GM19025 (cell line): ENCODE results near the gene PRPSAP2.

Source experiments
- ATAC-seq: cut with Tn5 transposase; IDR thresholded peaks from one replicate; pipeline ENCODE4 v1.9.1; 2021; ENCODE audit warnings: mild to moderate bottlenecking, low read depth, moderate library complexity; ENCODE audit not compliant: unreplicated experiment

The PRPSAP2 gene

GRCh38 chr17:18960241-18960665 lies 102.3 kb downstream of the PRPSAP2 start:
- no peak for ATAC-seq

DNA sequence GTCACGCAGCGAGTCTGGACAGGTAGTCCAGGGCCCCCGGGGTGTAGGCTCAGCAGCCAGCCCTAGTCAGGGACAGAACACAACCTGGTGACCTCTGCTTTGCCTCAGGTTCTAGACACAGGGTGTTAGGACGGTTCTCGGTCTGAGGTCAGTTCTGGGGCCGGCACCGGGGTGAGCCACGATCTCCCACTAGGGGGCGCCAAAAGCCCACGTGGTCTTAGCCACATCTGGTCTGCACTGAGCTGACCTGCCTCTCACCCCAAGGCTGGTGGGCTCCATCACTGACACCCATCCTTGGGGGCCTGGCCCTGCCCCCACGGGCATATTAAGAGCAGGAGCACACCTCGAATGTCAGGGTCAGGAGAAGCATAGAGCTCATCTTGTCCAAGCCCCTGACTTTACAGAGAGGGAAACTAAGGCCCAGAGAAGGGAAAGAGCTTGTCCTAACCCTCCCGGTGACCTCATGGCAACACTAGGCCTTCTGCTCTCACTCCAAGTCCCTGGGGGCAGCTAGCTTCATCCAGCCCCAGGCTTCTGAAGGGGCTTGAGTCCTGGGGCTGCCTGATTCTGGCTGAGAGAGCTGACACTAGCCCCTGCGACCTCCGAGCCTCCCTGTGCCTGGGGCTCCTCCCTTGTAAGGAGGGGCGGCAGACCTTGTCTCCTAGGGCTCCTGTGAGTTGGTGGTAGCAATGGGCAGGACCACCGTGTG lies 103.0 kb downstream of the PRPSAP2 start:
- ATAC-seq, result peak; percentile 71

DNA sequence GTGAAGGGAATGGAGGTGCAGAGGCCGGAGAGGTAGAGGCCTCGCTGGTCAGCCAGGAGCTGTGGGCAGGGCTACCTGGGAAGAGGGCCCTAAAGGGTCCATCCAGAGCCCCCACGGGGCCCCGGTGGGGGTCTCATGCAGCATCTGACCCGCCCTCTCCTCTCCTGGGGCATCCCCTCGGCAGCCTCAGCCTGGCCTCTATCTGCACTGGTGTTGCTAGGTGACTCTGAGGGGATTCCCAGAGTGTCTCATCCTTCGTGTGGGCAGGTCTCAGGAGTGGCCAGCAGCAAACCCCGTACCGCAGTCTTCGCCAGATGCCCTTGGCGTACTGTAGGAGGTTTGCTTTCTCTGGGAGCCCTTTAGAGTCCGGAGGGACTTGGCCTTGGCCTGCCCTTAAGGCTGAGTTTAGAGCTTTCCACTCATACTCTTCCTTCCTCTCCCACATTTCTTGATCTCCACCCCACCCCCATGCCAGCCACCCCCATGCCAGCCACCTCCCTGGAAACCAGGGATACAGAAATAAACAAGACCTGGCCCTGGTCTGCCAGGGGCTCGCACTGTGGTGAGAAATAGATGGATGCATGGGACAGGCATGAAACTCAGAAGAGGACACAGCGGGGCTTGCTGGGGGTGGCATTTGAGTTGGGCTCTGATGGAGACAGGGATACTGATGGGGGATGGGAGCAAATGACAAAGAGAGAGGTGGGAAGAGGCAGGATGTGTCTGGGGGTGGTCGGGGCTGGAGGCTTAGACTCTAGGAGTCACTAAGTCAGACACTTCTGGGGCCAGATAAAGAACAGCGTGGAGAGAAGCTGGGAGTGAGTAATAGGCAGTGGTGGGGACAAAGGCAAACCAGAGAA lies 103.9 kb downstream of the PRPSAP2 start:
- ATAC-seq, result no peak

- ATAC-seq, result no peak
Observed at GRCh38 chr17:18962494-18962815, 104.5 kb downstream of the PRPSAP2 start.

DNA sequence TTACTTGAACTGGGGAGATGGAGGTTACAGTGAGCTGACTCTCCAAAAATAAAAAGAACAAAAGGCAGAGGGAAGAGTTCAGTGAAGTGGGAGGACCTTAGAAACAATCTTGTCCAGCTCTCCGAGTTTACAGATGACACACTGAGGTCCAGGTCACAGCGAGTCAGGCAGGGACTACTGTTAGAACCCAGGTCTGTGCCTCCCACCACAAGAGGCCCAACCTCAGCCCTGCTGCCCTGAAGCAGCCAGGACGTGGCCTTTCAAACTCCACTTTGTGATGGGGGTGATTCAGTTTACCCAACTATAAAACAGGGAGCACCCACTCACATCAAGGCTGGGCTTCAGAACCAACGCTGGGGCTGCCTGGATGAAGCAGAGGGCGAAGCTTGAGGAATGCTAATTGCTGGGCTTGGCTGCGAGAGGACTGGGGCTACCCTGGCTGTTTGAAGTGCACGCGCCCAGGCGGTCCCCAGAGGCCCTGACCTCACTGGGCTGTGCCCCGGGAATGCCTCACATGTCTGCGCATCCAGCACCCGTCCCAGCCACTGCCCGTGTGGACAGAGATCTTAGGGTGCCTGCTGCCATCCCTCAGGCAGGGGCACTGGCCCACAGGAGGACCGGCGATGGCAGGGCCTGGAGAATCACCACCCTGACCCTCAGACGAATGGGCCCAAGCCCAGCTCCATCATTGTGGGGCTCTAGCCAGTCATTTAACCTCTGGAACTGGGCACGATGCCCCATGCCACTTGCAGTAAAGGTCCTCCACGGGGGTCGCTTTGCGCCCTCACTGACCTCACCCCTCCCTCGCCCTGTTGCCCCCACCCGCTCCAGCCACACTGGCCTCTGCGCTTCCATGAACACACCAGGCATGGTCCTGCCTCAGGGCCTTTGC lies 105.4 kb downstream of the PRPSAP2 start:
- no peak for ATAC-seq

- no peak for ATAC-seq
Observed at GRCh38 chr17:18964018-18964351, 106.1 kb downstream of the PRPSAP2 start.

- ATAC-seq, result no peak
Observed at GRCh38 chr17:18964550-18964949, 106.6 kb downstream of the PRPSAP2 start.

GRCh38 chr17:18965530-18966236 lies 107.8 kb downstream of the PRPSAP2 start:
- ATAC-seq, result no peak

DNA sequence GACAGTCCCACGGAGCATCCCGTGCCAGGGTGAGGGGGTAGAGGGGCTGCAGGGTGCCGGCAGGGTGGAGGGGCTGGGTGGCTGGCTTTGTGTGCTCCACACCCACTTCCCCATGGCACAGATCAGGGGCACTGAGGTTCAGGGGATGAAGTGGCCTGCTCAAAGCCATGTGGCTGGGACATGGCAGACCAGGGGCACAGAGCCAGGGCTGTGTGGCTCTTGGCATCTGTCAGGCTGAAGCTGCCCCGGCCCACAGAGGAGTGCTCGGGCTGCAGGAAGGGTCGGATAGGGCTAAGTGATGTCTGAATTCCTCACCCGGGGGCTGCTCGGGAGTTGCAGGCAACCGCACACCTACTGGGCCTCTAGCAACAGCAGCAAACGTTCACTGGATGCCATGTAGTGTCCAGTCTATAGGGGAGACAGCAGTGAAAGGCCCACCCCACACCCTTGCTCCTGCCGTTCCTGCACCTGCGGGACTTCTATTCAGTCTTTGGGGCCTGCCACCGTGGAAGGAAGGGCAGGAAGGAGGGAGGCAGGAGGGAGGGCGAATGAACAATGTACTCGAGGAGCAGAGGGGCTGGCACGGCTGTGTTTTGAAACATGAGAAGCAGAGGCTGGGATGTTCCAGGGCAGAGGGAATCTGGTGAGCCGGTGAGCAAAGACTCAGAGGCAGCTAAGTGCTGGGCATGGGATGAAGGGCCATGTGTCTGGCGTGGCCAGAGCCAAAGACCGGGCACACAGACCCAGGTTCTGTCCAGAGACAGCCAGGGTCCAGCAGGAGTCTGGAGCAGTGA lies 109.1 kb downstream of the PRPSAP2 start:
- no peak for ATAC-seq

- ATAC-seq, result no peak
Observed at GRCh38 chr17:18967916-18968315, 110.0 kb downstream of the PRPSAP2 start.

- ATAC-seq, result no peak
Observed at GRCh38 chr17:18968345-18968744, 110.4 kb downstream of the PRPSAP2 start.

DNA sequence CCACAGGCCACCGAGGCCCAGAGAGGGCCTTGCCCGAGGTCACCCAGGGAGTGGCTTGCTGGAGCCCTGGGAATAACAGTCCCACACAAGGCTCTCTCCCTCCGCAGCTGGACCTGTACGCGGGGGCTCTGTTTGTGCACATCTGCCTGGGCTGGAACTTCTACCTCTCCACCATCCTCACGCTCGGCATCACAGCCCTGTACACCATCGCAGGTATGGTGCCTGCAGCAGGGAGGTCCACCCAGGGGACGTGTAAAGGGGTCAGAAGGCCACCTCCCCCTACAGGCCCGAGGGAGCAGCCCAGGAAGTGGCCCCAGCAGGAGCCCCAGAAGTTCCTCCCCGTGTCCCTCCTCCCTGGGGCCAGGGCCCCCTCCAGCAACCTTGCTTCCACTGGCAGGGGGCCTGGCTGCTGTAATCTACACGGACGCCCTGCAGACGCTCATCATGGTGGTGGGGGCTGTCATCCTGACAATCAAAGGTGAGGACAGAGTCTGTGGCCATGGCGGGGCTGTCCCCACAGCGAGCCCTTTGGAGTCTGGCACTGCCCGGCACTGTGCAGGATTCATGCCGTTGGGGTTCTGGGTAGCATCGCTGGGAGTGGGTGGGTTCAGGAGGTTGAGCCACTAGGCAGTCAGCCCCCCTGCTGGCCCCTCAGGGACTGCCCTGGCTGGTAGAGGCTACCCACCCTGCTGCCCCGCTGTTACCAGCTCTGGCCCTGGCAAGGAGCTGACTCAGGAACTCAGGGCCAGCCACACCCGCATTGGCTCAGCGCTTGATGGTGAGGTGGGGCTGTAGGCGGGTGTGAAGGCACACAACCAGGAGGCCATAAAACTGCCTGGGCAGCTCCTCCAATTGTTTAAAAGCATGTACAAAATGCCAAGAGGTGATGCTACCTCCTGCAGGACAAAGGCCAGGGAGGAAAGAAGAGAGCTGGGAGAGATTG lies 111.3 kb downstream of the PRPSAP2 start:
- ATAC-seq, result no peak

DNA sequence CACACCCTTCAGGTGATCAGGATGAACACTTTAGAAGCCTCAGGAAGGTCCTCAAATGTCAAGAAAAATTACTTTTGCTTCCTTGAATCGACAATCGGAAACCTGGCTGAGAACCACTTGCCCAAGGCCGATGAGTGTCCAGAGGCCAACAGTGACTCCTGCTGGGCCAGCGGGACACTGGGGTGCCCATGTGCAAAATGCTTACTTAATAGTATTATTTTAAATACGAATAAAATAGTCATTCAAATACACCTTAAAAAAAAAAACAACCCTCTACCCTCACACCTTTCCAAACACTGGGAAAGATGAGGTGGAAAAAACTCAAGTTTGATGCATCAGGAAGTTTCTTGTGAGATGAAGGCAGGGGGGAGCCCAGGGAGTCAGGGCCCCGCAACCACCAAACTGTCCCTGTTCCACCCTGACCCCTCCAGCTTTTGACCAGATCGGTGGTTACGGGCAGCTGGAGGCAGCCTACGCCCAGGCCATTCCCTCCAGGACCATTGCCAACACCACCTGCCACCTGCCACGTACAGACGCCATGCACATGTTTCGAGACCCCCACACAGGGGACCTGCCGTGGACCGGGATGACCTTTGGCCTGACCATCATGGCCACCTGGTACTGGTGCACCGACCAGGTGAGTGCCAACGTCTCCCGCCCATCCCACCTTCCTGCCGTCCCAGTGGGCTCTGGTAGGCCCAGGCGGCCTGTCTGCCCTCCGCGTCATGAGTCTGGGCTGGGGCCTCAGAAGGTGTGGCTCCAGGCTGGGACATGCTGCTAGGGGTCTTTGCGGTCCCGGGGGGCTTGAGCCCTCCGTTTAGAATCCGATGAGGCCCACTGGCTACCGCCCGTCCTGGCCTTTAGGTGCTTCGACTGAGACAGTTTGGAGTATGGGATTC lies 112.9 kb downstream of the PRPSAP2 start:
- ATAC-seq, result no peak

GRCh38 chr17:18971801-18972200 lies 113.9 kb downstream of the PRPSAP2 start:
- ATAC-seq, result no peak

DNA sequence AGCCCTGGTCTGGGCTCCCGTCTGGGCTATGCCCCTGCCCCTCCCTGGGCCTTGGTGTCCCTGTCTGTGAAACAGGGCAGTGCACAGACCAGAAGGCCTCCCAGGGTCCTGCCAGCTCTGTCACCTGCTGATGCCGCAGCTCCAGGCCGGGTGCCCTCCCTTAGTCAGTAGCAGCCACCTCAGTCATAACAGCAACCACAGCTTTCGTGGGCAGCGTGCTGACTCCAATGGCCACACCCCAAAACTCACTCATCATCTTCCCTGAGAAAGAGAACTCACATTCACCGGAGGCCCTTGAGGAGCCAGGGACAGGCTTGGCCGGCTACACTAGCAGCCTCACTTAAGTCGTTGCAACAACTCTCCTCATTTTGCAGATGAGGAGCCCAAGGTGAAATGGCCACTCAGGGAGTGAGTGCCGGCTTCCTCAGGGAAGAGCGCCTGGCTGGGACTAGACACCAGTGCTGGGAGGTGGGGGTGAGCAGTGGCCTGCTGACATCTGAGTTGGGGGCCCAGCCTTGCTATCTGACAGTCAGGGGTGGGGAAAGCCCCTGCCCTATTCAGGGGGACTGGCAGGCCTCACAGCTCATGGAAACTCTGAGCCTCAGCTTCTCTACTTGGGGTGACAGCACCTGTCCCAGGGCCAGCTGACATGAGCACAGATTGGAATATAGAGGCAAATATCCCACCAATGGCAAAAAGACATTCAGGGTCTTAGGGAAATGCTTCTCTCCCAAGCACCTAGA lies 116.6 kb downstream of the PRPSAP2 start:
- ATAC-seq, result no peak

GRCh38 chr17:18975597-18975996 lies 117.7 kb downstream of the PRPSAP2 start:
- no peak for ATAC-seq

DNA sequence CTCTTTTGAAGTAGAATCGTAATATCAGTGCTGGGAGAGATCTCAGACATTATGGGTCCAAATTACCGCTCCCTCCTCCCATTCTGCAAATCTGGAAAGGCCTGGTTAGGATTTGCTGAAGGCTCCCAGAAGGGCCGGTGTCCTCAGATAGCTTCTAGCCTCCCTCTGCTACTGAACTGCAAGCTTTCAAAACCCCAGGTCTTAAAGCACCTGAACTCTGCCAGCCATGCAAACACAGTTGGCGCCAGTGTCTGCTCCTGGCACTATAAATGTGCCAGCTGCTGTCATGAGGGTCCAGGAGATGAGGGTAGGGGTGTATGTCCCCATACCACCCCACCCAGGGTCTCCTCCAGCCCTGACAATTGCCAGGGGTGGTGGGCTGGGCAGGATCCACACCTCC lies 118.3 kb downstream of the PRPSAP2 start:
- ATAC-seq, result no peak
